ENCODE data around the gene ANGEL1. TPM values are rescaled to one million over a fixed set of nuclear protein-coding genes. Genes with fewer than 3 reads are reported as not detected.

Gene ANGEL1
- total RNA-seq, 1 donor from 2014 or later = 7.1 TPM

DNA sequence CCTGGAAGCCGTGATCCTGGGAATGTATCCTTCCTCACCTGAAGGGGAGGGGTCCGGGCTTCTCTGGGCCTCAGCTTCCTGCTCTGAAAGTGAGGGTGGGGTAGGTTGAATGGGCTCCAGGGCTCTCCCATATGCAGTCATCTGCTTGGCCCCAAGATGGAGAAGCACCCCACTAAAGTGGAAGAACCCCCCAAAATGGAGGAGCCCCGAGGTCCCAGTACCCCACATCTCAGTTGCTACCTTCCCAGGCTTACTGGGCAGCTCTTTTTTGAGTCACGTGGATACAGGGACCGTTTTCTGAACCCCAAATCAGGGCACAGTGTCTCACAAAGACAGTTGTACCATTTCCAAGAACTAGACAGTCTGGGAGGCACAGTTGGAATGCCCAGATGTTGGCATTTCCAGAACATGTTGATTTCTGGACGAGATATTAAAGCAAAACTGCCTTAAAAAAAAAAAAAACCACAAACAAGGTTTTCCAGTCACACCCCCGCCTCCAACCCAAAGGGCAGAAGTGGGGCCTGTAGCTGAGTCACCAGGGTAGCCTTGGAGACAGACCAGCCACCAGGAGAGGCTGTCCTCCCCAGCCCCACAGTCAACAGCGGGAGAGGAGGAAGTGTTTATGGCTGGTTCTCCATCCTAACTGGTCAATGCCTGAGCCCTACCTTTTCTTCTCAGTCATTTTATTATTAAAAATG, 39.3 kb downstream of the ANGEL1 start:
- Histone ChIP-seq H3K27me3 (ENCODE audit: control insufficient read depth, insufficient read depth, low read length) (peaks cover 3% of the 10 kb centered on the region), H3K4me3 (ENCODE audit: low read depth, low read length) (no peak overlapping the region), H3K36me3 (ENCODE audit: control insufficient read depth, insufficient read depth, low read length) (no peaks in the 10 kb centered on the region)
- peak; percentile 43 for DNase-seq (ENCODE audit: low read depth)
- TF ChIP-seq, protein P1, sequence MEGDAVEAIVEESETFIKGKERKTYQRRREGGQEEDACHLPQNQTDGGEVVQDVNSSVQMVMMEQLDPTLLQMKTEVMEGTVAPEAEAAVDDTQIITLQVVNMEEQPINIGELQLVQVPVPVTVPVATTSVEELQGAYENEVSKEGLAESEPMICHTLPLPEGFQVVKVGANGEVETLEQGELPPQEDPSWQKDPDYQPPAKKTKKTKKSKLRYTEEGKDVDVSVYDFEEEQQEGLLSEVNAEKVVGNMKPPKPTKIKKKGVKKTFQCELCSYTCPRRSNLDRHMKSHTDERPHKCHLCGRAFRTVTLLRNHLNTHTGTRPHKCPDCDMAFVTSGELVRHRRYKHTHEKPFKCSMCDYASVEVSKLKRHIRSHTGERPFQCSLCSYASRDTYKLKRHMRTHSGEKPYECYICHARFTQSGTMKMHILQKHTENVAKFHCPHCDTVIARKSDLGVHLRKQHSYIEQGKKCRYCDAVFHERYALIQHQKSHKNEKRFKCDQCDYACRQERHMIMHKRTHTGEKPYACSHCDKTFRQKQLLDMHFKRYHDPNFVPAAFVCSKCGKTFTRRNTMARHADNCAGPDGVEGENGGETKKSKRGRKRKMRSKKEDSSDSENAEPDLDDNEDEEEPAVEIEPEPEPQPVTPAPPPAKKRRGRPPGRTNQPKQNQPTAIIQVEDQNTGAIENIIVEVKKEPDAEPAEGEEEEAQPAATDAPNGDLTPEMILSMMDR (IDR thresholded peaks at IDR 0.05; ENCODE audit: insufficient read depth, low read length, poor library complexity, severe bottlenecking) = no peak

GRCh38 chr14:76772300-76773187, 40.1 kb downstream of the ANGEL1 start:
- H3K27me3 ChIP-seq (ENCODE audit: control insufficient read depth, insufficient read depth, low read length) = peaks cover 3% of the 10 kb centered on the region
- no peak for DNase-seq (ENCODE audit: low read depth)
- no peaks in the 10 kb centered on the region for H3K36me3 ChIP-seq (ENCODE audit: control insufficient read depth, insufficient read depth, low read length)
- H3K4me3 ChIP-seq (ENCODE audit: low read depth, low read length) = no peak overlapping the region
- TF ChIP-seq, protein P1 (IDR thresholded peaks at IDR 0.05; ENCODE audit: insufficient read depth, low read length, poor library complexity, severe bottlenecking) = no peak

DNA sequence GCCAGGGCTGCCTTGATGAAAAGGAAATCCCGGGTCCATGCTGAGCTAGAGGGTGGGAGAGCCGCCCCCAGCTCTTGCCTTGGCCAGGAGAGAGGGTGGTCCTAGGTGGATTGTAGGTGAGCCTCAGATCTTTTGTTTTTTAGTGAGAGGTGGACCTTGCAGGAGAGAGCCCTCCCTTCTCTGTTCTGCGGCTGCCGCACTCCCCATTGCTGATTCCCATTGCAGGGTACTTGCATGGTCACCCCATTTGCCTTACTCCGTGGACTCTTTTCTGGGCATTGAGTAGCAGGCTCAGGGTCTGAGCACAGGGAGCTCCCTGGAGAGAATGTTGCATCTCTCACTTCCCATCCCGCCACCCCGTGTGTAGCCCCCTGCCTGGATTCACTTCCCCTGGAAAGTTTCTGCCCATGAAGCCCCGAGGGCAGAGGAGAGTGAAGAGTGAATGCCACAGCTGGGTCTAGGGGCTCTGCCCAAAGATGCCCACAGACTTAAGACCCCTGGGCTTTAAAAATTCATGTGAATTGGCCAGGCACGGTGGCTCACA, 41.2 kb downstream of the ANGEL1 start:
- peaks cover 3% of the 10 kb centered on the region for H3K27me3 ChIP-seq (ENCODE audit: control insufficient read depth, insufficient read depth, low read length)
- no peak for DNase-seq (ENCODE audit: low read depth)
- TF ChIP-seq, protein P1 (IDR thresholded peaks at IDR 0.05; ENCODE audit: insufficient read depth, low read length, poor library complexity, severe bottlenecking) = no peak
- H3K4me3 ChIP-seq (ENCODE audit: low read depth, low read length) = no peak overlapping the region
- H3K36me3 ChIP-seq (ENCODE audit: control insufficient read depth, insufficient read depth, low read length) = no peaks in the 10 kb centered on the region

- no peak for DNase-seq (ENCODE audit: low read depth)
- Histone ChIP-seq H3K27me3 (ENCODE audit: control insufficient read depth, insufficient read depth, low read length) (peaks cover 3% of the 10 kb centered on the region), H3K4me3 (ENCODE audit: low read depth, low read length) (no peak overlapping the region), H3K36me3 (ENCODE audit: control insufficient read depth, insufficient read depth, low read length) (no peaks in the 10 kb centered on the region)
- TF ChIP-seq, protein P1 (IDR thresholded peaks at IDR 0.05; ENCODE audit: insufficient read depth, low read length, poor library complexity, severe bottlenecking) = no peak
Measured at GRCh38 chr14:76770521-76771436, 41.9 kb downstream of the ANGEL1 start.

GRCh38 chr14:76769636-76770292, 42.9 kb downstream of the ANGEL1 start:
- Histone ChIP-seq H3K36me3 (ENCODE audit: control insufficient read depth, insufficient read depth, low read length) (no peaks in the 10 kb centered on the region), H3K4me3 (ENCODE audit: low read depth, low read length) (no peak overlapping the region), H3K27me3 (ENCODE audit: control insufficient read depth, insufficient read depth, low read length) (peaks cover 3% of the 10 kb centered on the region)
- TF ChIP-seq, protein P1 (IDR thresholded peaks at IDR 0.05; ENCODE audit: insufficient read depth, low read length, poor library complexity, severe bottlenecking) = no peak
- DNase-seq (ENCODE audit: low read depth) = no peak
